Measurements from ENCODE around the gene HSPA1A.
"Not testable (repeated sequence)": the region's sequence is repeated elsewhere in the genome, so short reads cannot be mapped to it uniquely, and the experiment has no call there.

The HSPA1A gene

DNA sequence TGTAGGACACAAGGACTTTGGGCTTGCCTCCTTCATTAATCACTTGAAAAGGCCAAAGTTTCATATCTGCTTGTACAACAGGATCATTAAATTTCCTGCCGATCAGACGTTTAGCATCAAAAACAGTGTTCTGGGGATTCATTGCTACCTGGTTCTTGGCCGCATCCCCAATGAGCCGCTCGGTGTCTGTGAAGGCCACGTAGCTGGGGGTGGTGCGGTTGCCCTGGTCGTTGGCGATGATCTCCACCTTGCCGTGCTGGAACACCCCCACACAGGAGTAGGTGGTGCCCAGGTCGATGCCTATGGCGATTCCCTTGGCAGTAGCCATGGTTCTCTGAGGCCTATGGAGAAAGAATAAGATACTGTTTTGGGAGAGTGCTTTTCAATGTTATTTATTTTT lies 3.7 kb upstream of the HSPA1A start:
- no peak for DNase-seq (ENCODE audit: low spot score)

DNA sequence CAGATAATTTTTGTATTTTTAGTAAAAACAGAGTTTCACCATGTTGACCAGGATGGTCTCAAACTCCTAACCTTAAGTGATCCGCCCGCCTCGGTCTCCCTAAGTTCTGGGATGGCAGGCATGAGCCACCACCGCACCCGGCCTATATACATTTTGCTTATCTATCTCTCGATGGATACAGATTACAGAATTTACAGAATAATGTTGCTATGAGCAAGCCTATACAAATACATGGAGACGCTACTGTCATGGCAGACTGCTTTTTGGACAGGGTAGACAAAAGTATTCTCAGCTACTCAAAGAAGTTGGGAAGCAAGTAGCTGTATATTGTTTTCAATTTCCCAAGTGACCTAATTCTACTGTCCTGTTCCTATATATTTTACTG lies 1.9 kb upstream of the HSPA1A start:
- DNase-seq (ENCODE audit: low spot score), result no peak

DNA sequence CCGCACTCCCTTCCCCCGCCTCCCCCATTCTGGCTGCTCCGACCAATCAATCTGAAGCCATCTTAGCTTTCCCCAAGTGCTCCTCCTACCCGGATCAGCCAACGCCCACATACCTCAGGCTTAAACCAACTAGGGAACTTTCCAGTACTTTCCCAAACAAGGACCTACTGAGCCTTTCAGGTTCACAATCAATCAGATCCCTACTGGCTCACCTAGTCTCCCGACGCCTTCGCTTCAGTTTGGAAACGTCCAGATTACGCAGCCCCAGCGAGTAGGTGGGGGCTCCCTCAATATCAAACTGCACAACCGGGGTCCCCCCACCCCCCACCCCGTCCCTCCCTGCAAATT lies 692 bp upstream of the HSPA1A start:
- peak; percentile 57 for DNase-seq (ENCODE audit: low spot score)

DNA sequence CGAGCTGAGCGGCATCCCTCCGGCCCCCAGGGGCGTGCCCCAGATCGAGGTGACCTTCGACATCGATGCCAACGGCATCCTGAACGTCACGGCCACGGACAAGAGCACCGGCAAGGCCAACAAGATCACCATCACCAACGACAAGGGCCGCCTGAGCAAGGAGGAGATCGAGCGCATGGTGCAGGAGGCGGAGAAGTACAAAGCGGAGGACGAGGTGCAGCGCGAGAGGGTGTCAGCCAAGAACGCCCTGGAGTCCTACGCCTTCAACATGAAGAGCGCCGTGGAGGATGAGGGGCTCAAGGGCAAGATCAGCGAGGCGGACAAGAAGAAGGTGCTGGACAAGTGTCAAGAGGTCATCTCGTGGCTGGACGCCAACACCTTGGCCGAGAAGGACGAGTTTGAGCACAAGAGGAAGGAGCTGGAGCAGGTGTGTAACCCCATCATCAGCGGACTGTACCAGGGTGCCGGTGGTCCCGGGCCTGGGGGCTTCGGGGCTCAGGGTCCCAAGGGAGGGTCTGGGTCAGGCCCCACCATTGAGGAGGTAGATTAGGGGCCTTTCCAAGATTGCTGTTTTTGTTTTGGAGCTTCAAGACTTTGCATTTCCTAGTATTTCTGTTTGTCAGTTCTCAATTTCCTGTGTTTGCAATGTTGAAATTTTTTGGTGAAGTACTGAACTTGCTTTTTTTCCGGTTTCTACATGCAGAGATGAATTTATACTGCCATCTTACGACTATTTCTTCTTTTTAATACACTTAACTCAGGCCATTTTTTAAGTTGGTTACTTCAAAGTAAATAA lies 2.0 kb downstream of the HSPA1A start:
- not testable (repeated sequence) for DNase-seq (ENCODE audit: low spot score)

DNA sequence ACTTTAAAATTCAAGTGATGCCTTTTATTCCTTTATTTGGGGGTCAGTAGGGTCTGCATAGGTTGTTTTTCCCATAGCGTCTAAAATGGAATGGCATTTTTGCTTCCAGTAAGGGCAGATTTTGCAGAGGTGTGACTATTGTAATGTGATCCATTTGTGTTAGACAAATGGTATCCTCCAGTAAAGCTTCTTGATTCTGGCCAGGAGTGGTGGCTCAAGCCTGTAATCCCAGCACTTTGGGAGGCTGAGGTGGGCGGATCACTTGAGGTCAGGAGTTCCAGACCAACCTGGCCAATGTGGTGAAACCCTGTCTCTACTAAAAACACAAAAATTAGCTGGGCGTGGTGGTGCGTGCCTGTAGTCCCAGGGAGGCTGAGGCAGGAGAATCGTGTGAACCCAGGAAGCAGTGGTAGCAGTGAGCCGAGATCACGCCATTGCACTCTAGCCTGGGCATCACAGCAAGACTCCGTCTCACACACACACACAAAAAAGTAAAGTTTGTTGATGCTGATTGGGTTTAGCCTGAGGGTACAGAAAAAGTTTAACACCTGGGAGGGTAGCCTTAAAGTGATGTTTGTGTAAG lies 2.7 kb downstream of the HSPA1A start:
- not testable (repeated sequence) for DNase-seq (ENCODE audit: low spot score)

DNA sequence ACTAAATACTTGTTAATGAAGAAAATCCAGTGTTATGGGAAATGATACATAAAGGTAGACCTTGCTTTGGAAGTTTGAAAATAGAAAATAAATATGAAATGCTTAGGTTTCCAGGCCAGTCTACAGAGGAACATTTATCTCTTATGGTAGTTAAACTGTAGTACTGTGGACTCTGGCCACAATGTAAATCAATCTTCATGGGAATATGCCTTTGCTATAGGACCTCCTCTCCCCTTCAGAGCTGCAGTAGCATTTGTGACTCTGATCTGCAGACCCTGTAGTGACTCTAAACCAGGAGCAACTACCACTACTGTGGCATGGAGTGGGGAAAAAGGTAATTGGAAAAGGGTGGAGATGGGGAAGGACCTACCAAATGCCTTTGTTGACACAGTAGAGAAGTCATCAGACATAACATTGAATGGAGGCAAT lies 4.5 kb downstream of the HSPA1A start:
- DNase-seq (ENCODE audit: low spot score), result no peak

DNA sequence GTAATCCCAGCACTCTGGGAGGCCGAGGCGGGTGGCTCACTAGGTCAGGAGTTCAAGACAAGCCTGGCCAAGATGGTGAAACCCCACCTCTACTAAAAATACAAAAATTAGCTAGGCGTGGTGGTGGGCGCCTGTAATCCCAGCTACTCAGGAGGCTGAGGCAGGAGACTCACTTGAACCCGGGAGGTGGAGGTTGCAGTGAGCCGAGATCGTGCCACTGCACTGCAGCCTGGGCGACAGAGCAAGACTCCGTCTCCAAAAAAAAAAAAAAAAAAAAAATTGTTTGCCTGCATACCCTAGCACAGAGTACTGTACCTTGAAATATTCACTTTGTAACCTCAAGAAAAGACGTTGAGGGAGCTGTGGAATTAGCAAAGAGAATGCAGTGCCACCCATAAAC lies 5.1 kb downstream of the HSPA1A start:
- not testable (repeated sequence) for DNase-seq (ENCODE audit: low spot score)

DNA sequence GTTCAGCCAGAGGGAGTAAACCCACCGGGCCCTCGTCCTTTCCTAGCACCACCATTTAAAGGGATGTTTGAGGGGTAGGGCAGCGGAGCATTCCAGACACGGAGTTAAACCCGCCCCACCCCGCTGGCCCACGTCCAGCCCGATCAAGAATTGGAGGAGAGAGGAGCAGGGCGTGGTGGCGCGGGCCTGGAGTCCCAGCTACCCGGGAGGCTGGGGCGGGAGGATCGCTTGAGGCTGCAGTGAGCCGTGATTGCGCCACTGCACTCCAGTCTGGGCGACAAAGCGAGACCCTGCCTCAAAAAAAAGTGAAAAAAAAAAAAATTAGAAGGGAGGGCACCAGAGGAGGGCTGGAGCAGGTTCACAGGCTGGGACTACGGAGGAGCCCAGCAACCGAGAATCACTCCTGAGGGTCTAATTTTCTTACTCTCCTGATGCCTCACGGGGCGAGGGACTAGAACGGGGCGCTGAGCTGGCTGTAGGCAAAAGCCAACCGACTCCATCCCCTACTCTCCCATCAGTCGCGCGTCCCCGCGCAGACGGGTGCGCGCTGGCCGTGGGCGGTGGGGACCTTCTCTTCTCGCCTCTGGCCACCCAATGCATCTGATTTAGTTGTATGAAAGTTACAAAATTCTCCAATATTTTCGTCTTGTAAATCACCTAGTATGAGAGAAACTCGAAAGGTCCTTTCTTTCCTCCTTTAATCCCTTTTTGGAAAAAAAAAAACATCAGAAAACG lies 6.1 kb downstream of the HSPA1A start:
- DNase-seq (ENCODE audit: low spot score), result peak; percentile 32

DNA sequence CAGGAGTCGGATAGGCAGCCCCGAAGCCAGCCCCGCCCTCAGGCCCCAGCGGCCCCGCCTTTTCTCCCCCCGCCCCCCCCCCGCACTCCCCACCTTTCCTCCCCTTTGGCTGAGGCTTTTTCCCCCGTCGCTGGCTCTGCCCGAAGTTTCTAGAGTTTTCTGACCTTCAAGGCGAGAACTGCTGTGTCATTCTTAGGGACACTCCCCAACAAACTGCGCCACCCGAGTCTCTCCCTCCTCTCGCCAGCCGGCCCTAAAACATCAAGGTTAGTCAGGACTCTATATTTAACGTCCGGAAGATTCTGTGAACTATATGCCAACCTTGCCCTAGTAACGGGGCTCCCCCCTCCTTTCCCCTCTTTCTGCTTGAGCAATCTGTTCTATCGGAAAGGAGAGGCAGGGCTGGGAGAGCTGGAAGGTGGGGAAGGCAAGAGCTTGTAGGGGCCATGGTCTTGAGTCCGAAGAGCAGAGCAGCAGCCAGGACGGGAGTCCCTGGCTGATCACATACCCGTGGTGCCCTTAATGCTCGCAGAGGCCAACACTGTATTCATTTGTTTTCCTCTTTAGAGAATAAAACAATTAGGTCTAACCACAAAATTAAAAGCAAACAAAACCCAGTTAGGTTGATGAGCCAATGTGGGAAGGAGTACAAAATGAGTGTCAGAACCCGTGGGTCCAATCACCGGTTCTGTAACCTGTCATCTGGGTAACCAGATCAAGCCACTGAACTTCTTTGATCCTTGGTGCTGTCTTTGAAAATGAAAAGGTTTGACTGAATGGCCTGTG lies 6.9 kb downstream of the HSPA1A start:
- DNase-seq (ENCODE audit: low spot score), result peak; percentile 45

DNA sequence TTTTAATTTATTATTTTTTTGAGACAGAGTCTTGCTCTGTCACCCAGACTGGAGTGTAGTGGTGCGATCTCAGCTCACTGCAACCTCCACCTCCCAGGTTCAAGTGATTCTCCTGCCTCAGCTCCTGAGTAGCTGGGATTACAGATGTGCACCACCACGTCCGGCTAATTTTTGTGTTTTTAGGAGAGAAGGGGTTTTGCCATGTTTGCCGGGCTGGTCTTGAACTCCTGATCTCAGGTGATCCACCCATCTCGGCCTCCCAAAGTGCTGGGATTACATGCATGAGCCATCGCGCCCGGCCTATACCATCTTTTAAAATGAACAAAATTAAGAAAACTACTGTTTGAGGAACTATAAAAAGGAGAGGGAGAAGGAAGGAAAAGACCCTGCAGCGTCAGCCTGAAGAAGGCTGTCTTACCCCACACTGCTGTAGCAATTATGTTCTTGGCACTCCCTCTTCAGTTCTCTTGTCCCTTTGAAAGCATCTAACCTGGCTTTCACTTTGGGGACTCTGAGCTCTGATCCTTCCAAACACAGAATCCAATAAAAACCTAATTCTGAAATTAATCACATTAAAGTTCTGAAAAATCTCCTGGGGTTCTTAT lies 8.4 kb downstream of the HSPA1A start:
- not testable (repeated sequence) for DNase-seq (ENCODE audit: low spot score)

DNA sequence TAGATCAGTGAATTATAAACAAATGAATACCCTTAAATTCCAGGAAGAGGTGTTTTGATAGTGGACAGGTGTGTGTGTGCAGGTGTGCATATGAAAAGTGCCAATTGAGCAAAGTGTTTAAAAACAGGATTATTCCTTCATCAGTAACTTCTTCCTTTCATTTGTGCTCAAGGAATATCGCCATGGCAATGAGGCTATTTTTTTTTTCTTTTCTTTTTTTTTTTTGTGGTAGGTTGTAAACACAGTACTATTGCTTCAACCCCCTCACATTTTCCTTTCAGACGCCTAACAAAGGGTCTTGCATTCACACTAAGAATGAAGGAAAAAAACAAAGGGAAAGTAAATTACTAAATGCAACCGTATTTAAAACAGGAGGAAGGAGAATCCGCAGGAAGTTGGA lies 10.2 kb downstream of the HSPA1A start:
- no peak for DNase-seq (ENCODE audit: low spot score)

DNA sequence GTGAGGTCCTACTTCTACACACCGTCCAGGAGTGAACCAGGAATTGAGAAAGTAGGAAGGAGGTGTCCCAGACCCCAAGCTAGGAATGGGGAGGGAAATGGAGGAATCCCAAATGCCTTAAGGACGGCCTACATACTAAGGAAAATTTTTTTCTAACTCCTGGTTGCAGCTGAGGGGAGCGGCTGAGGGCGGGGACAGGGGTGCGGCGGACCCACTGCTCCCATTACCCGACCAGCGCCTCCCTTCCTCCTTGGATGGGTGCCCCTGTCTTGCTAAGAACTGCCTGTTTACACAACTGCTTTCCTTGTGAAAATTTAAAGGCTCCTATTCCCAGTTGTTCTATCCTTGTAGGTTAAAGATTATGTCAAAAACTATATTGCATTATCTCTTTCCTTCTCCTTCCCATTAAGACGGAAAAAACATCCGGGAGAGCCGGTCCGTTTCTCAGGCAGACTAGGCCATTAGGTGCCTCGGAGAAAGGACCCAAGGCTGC lies 11.5 kb downstream of the HSPA1A start:
- DNase-seq (ENCODE audit: low spot score), result no peak

DNA sequence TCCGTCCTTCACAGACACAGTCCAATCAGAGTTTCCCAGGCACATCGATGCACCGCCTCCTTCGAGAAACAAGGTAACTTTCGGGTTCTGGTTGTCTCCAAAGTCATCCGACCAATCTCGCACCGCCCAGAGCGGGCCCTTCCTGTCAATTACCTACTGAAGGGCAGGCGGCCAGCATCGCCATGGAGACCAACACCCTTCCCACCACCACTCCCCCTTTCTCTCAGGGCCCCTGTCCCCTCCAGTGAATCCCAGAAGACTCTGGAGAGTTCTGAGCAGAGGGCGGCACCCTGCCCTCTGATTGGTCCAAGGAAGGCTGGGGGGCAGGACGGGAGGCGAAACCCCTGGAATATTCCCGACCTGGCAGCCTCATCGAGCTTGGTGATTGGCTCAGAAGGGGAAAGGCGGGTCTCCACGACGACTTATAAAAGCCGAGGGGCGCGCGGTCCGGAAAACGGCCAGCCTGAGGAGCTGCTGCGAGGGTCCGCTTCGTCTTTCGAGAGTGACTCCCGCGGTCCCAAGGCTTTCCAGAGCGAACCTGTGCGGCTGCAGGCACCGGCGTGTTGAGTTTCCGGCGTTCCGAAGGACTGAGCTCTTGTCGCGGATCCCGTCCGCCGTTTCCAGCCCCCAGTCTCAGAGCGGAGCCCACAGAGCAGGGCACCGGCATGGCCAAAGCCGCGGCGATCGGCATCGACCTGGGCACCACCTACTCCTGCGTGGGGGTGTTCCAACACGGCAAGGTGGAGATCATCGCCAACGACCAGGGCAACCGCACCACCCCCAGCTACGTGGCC lies 12.1 kb downstream of the HSPA1A start, which contains the start of gene HSPA1B:
HSPA1B (plus strand) TSS at position 453 of the 794 bp plus-strand sequence; CDS start at position 666, 213 bp downstream.
- DNase-seq (ENCODE audit: low spot score), result peak; percentile 88

DNA sequence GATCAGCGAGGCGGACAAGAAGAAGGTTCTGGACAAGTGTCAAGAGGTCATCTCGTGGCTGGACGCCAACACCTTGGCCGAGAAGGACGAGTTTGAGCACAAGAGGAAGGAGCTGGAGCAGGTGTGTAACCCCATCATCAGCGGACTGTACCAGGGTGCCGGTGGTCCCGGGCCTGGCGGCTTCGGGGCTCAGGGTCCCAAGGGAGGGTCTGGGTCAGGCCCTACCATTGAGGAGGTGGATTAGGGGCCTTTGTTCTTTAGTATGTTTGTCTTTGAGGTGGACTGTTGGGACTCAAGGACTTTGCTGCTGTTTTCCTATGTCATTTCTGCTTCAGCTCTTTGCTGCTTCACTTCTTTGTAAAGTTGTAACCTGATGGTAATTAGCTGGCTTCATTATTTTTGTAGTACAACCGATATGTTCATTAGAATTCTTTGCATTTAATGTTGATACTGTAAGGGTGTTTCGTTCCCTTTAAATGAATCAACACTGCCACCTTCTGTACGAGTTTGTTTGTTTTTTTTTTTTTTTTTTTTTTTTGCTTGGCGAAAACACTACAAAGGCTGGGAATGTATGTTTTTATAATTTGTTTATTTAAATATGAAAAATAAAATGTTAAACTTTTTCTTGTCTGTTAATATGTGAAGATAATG lies 14.4 kb downstream of the HSPA1A start:
- DNase-seq (ENCODE audit: low spot score), result no peak

DNA sequence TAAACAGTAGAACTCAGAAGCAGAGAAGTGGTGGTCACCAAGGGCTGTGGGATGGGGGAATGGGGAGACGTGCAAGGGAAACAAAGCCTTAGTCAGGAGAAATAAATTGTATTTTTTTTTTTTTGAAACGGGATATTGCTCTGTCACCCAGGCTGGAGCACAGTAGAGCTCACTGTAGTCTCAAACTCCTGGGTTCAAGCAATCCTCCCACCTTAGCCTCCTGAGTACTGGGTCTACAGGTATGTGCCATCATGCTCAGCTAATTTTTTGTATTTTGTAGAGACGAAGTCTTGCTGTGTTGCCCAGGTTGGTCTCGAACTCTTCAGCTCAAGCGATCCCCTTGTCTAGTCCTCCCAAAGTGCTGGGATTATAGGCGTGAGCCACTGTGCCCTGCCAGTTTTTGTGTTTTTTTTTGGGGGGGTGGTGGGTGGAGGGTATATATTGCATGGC lies 15.6 kb downstream of the HSPA1A start:
- no peak for DNase-seq (ENCODE audit: low spot score)

DNA sequence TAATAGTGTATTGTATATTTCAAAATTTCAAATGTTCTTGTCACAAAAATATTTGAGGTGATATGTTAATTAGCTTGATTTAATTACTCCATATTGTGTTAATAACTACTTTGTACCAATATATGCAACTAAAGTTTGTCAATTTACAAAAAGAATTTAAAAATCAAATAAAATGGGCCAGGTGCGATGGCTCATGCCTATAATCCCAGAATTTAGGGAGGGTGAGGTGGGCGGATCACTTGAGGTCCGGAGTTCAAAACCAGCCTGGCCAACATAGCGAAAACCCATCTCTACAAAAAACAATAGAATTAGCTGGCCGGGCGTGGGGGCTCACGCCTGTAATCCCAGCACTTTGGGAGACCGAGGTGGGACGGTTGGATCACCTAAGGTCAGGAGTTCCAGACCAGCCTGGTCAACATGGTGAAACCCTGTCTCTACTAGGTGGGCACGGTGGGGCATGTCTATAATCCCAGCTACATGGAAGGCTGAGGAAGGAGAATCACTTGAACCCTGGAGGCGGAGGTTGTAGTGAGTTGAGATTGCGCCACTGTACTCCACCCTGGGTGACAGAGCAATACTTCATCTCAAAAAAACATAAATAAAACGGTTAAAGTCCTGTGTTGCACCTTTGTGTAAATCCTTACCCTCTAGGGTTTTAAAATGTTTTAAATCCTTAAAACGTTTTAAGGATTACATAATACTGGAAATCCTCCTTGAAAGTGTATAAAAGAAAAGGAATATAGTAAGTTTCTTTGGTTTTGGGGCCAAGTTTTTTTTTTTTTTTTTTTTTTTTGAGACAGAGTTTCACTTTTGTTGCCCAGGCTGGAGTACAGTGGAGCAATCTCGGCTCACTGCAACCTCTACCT lies 16.2 kb downstream of the HSPA1A start:
- DNase-seq (ENCODE audit: low spot score), result no peak

DNA sequence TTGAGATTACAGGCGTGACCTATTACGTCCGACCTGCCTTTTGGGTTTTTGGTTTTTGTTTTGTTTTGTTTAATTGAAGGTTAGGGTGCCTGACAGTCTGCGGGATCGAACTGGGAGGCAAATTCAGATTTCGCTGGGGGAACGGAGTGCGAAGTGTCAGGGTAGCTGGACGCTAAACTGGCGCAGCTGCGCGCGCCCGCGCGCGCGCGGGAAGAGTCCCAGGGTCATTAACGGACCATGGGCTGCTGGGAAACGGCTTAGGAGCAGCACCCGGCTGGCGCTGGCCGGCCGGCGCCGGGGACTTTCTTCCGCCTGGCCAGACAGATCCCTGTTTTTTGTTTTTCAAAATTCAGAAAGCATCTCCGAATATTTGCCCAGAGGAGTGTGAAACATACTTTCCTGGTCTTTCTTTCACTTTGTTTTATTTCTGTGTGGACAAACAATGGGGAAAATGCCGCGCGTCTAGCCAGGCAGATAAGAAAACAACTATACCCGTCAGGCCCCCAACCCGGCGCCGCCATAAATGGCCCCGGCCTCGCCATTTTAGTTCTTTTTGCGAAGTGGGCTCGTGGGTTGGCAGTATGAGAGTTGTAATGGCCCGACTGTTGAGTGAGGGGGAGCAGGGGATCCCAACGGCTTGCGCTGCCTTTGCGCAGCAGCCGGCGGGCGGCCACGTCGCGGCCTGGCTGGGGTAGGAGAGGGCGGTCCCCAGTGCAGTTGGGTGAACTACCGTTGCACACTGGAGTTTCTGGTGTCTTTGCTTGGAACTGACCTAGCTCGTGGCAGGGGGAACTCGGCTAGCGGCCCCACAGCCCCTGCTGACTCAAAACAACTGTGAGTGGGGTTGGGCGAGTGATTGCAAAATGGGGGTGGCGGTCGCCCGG lies 19.3 kb downstream of the HSPA1A start:
- peak; percentile 75 for DNase-seq (ENCODE audit: low spot score)

DNA sequence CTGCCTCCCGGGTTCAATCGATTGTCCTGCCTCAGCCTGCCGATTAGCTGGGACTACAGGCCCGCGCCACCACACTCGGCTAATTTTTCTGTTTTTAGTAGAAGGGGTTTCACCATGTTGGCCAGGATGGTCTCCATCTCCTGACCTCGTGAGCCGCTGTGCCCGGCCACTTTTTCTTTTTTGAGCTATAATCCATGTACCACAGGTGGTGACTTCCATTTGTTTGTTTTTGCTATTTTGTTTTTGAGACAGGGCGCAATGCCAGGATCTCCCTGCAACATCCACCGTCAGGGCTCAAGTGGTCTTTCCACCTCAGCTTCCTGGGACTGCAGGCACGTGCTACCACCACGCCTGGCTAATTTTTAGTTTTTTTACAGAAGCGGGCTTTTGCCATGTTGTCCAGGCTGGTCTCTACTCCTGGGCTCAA lies 20.7 kb downstream of the HSPA1A start:
- no peak for DNase-seq (ENCODE audit: low spot score)
